GM21360 (cell line): Measurements from ENCODE around the gene PICALM.
"Not testable (repeated sequence)": the region's sequence is repeated elsewhere in the genome, so short reads cannot be mapped to it uniquely, and the experiment has no call there.

Experiments used
- ATAC-seq: cut with Tn5 transposase; IDR thresholded peaks from one replicate; pipeline ENCODE4 v1.9.1; 2021; ENCODE audit warnings: mild to moderate bottlenecking, moderate library complexity; ENCODE audit not compliant: unreplicated experiment

Gene PICALM, protein sequence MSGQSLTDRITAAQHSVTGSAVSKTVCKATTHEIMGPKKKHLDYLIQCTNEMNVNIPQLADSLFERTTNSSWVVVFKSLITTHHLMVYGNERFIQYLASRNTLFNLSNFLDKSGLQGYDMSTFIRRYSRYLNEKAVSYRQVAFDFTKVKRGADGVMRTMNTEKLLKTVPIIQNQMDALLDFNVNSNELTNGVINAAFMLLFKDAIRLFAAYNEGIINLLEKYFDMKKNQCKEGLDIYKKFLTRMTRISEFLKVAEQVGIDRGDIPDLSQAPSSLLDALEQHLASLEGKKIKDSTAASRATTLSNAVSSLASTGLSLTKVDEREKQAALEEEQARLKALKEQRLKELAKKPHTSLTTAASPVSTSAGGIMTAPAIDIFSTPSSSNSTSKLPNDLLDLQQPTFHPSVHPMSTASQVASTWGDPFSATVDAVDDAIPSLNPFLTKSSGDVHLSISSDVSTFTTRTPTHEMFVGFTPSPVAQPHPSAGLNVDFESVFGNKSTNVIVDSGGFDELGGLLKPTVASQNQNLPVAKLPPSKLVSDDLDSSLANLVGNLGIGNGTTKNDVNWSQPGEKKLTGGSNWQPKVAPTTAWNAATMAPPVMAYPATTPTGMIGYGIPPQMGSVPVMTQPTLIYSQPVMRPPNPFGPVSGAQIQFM

DNA sequence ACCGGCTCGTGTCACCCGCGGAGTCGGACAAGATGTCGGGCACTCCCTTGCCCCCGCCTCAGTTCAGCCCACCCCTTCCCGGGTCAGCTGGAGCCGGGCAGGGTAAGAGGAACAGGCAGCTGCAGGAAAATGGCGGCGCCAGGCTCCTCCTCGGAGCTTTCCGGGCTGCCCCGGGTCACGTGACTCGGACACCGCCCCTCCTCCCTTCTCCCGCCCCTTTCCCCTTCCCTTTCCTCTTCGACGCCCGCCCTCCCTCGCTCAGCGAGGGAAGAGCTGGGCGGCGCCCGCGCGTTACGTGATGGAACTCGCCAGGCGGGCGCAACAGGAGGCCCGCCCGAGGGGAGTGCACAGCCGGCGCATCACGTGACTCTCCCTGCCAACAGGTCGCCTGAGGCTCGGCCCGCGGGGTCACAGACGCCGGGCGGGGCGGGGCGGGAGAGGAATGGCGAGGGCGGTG lies at the start of gene PICALM:
Gene PICALM (minus strand): TSS at position 134 of the 457 bp plus-strand sequence. CDS start 304 bp downstream, outside the sequence.
- peak; percentile 84 for ATAC-seq

DNA sequence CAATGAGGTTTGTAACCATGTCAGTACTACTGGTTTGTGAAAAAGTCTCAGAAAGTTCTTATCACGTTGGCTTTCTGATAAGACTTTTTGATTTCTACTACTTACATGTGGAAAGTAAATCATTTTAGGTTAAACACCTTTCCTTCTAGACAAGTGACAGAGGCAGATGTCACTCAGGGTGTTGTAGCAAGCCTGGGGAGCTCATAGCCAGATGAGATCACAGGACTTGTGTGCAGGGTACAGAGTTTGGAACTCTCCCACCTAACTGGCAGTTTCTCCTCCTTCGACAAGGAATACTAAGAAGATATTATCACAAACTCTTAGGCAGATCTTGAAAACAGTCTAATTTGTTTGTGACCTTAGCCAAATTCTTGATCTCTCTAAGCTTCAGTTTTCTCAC lies 49.4 kb upstream of the PICALM start:
- ATAC-seq: no peak

DNA sequence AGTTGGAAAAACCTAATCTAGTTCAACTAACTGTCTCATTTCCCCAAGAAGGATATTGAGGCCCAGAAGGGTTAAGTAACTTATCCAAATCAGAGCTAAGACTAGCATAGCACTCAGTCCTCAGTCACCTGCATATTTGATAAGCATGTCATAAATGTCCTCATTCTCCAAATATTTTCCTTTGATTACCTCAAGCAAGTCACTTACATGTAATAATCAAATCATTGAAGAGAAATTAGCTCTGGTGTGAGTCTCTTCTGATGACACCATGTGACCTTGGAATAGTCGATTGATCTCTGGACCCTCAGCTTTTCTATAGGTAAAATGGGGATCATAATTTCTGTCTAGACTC lies 48.8 kb upstream of the PICALM start:
- no peak for ATAC-seq

DNA sequence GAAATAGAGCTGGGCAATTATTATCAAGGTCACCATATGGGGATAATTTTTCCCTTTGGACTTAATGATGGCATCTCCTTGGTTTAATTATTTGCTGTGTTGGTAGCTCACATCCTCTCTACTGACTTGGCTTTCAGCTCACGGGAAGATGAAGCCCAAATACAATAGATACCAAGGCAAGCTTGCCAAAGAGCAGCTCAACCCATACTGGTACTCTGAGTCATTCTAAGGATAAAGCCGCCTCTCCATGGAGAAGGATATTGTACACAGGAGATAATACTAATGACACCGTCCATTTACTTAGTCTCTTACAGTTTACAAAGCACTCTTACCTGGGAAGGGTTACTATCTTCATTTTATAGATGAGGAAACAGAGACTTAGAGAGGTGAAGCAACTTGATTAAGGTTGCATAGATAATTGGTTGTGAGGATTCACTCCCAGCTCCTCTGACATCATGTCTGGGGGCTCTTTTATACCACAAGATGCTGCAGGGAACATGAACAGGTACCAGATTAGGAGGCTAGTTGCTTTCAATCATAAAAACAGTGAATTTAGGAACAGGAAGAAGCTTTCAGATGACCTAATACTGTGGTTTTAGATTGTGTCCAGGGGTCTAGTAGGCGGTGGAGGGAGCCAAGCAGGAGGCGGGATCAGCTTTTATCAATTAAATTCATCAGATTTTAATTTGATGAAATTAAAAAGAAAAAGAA lies 48.3 kb upstream of the PICALM start:
- no peak for ATAC-seq

DNA sequence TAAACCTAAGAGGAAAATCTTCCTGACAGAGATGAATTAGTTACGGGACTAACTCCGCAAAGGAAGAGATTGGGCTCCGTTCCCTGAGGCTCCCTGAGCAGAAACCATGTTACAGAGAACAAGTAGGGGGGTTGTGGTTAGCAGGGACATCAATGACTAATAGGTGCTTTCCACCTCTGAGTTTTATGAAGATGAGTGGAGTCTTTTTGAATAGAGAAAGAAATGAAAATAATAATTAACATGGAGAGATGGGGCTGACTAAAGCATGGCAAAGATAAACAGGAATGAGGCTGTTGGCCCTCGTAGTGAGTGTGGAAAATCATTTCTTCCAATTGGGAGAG lies 47.5 kb upstream of the PICALM start:
- peak; percentile 94 for ATAC-seq

DNA sequence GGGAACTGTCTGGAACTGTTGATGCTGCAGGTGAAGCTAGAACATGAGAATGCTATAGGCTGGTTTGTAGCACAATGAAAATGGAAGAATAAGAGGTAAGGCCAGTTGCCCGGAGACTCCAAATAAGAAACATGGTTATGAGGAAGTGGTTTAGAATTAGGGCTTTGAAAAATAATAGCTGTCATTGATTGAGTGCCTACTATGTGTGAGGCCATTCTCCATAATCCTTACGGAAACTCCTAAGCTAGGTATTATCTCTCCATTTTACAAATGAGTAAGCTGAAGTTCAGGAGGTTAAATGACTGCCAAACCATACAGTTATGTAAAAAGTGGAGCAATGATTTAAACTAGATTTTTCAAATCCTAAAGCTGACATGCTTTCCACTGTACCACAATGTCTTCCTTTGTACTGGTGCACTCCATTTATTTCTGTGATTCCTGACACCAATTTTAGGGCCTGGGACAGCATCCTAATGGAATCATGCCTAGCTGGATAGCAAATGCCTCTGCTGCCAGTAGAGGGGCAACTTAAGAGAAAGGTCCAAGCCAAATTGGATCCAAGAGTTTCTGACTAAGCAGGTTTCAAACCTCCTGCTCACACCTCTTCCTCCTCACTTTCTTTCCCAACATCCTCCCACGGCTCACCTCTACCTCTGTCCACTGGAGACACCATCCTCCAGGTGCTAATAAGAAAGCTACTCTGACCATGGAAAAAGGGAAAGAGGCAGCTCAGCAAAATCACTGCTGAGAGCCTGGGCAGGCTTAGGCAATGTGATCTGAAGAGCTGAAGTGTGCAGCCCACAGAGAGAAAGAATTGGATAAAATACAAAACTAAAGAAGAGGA lies 46.9 kb upstream of the PICALM start:
- ATAC-seq: peak; percentile 41

DNA sequence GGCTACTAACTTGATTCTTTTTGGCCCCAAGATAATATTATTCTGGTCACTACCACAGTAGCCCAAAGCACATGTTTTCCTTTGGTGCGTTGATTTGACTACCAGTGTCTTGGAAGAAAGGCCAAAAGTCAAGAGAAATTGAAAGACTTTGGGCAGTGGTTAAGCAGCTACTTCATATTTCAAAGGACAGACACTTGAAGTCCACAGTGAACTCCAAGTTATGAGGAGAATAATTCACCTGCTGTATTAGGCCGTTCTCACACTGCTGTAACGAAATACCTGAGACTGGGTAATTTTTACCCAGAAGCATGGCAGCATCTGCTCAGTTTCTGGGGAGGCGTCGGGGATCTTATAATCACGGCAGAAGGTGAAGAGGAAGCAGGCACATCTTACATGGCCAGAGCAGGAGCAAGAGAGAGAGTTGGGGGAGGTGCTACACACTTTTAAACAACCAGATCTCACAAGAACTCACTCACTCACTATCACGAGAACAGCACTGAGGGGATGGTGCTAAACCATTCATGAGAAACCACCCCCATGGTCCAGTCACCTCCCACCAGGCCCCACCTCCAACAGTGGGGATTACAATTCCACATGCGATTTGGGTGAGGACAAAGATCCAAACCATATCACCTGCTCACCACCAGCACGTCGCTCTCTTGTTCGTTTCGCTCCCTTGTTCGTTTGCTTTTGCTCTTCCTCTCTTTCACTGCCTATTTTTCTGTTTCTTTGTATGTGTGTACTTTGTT lies 40.2 kb upstream of the PICALM start:
- ATAC-seq: no peak

DNA sequence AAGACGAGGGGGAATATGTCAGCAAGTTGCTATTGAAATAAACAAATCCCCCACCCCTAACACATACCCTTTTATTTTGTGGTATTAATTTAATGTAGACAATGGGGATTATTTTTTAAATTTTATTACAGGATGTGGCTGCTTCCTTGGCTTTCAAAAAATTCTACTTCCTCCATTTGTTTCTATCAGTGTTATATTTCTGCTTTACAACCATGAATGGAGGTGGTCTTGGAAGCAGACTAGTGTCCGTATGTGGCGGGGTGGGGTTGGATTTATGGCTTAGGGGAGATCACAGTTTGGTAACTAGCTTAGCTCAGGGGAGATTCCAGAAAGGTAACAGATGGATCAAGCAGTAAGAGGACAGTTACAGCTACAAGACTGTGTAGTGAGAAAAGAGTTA lies 39.3 kb upstream of the PICALM start:
- no peak for ATAC-seq

DNA sequence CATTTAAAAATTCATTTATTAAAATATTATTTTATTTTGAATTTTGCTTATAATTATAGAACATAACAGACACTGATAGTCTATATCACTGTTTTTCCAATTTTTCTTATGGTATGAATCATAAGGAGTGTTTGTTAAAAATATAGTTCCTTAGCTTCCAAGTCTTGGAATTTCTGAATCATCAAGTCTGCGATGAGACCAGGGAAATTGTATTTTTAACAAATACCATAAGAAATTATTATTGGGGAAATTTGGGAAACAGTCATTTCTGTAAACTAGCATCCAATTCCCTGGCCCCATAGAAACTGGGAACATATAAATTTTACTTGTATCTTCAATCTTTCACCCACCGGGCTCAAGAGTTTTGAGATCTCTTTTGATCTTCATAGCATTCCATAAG lies 38.0 kb upstream of the PICALM start:
- no peak for ATAC-seq

DNA sequence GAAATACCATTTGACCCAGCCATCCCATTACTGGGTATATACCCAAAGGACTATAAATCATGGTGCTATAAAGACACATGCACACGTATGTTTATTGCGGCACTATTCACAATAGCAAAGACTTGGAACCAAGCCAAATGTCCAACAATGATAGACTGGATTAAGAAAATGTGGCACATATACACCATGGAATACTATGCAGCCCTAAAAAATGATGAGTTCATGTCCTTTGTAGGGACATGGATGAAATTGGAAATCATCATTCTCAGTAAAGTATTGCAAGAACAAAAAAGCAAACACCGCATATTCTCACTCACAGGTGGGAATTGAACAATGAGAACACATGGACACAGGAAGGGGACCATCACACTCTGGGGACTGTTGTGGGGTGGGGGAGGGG lies 37.1 kb upstream of the PICALM start:
- ATAC-seq: not testable (repeated sequence)

DNA sequence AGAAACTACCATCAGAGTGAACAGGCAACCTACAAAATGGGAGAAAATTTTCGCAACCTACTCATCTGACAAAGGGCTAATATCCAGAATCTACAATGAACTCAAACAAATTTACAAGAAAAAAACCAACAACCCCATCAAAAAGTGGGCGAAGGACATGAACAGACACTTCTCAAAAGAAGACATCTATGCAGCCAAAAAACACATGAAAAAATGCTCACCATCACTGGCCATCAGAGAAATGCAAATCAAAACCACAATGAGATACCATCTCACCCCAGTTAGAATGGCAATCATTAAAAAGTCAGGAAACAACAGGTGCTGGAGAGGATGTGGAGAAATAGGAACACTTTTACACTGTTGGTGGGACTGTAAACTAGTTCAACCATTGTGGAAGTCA lies 36.7 kb upstream of the PICALM start:
- ATAC-seq: not testable (repeated sequence)

DNA sequence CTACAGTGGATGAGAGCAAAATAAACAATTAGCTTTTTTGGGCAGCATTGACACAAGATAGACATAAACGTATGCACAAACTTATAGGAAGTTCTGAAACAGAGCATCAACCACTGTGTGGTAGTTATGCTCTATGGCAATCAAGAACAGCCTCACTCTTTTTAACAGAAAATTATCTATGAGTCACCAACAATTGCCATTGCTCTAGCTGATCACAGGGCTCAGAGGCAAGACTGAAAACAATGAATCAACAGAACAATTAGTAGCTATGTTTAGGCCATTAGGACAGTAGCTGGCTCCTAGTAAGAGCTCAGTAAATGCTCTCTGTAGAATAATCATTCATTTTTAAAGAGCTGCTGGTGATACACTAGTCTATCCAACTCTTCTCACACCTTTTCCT lies 34.9 kb upstream of the PICALM start:
- no peak for ATAC-seq

DNA sequence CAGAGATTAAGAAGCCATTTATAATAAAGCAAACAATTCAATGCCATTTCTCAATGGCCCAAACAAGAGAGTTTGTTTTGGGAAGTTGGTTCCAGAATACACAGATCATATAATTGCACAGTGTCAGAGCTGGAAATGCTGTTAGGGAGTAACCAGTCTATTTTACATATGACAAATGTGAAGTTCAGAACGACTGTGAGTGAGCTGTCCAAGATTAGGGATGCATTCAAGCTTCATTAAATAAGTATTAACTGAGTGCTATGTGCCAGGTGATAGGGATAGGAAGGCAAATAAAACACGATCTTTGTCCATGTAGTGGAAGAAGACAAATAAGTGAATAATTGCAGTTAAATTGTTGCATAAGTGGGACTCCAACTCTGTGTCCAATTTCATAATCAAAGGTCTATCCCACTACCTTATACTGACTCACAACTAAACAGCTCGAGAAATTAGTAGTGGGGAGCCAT lies 33.1 kb upstream of the PICALM start:
- no peak for ATAC-seq

DNA sequence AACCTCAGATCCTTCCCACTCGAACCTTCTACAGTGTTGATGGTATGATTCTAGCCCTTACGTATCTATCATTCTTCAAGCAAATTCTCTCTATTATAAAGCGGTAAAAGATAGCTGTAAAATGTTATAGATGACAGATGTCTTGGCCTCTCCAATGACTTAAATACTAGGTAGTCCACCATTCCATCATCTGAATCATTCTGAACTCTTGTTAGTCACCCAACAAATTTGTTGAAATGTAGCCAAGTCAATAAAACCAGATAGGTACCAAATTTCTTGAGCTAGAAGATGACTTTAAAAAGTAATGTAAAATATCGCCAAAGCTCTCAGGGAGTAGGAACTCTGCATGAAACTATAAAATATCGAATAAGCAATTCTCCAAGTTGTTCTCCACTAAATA lies 32.6 kb upstream of the PICALM start:
- no peak for ATAC-seq

DNA sequence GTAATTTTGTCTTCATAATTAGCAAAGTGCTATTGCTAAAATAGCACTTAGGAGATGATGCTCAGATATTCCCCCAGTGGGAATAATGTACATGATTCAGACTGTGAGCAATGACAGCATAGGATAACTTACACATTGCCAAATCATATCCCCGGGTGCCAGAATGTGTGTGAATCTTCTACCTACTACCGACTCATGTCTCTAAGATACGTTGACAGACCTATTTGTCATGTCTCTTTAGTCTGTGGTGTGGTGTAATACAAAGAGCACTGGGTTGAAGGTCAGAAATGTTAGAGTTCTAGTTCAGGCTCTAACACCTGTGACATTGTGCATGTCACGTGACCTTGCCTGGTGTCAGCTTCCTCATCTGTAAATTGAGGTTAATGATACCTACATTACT lies 31.0 kb upstream of the PICALM start:
- ATAC-seq: no peak

DNA sequence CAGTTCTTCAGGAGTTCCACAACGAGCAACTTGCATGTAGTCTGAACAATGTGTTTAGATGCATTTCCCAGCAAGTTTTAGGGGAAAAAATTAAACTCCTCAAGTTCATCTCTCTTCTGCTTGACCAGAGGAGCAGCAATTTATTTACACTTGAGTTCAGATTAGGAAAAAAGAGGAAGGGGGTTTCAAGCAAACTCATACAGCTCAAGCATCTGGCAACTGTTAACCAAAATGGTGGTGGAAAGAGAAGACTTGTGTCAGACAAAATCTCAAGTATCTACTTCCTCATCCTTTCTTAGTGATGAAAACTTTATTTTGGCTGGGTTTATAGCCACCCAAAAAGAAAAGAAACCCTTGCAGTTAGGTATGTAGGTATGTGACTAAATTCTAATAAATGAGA lies 29.1 kb upstream of the PICALM start:
- no peak for ATAC-seq

DNA sequence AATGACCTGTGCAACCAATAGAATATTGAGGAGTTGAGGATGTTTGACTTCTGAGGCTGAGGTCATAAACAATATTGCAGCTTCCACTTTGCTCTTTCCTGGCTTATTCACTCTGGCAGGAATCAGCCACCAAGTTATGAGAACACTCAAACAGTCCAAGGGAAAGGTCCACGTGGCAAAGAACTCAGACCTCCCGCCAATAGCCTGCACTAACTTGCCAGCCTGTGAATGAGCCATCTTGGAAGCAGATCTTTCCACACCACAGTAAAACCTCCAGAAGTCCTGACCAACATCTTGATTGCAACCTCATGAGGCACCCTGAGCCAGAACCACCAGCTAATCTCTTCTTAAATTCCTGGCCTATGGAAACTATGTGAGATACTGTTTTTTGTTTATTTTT lies 22.7 kb upstream of the PICALM start:
- ATAC-seq: no peak

DNA sequence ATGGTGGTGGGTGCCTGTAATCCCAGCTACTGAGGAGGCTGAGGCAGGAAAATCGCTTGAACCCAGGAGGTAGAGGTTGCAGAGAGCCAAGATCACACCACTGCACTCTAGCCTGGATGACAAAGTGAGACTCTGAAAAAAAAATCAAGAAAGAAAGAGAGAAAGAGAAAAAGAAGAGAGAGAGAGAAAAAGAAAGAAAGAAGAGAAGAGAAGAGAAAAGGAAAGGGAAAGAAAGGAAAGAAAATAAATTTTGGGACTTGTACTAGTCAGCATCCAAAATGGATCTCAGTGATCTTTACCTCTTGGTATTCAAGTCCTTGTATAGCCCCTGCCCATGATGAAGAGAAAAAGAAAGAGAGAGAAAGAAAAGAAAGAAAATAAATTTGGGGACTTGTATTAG lies 22.2 kb upstream of the PICALM start:
- no peak for ATAC-seq

DNA sequence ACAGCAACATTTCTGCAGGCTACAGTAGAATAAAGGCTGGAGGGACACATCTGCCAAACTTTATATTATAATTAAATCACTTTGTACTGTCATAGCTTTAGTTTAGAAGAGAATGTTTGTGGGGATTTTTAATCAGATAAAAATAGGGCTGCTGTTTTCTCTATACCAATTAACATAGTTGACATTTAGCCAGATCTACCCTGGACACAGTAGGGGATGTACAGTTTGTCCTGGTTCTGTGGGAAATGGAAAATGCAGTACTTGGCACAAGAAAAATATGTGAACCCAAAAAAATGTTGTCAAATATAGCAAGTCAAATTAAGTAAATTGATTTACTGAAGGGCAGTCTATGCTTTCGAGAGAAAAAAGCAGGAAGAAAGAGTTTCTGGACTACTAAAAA lies 20.8 kb upstream of the PICALM start:
- ATAC-seq: no peak

DNA sequence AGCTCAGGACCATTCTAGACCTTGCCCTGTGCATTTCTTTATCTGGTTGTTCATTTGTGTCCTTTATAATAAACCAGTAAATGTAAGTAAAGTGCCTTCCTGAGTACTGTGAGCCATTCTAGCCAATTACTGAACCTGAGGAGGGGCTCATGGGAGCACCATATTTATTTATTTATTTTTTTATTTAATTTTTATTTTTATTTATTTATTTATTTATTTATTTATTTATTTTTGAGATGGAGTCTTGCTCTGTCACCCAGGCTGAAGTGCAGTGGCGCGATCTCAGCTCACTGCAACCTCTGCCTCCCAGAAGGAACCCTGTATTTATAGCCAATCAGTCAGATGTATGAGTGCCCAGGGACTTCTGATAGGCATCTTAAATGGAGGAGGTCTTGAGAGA lies 18.8 kb upstream of the PICALM start:
- ATAC-seq: not testable (repeated sequence)
